ENCODE data around the gene C1orf159.

The C1orf159 gene

GRCh38 chr1:1092149-1092855 lies 23.6 kb downstream of the C1orf159 start:
- DNase-seq (ENCODE audit: low spot score): no peak

GRCh38 chr1:1091344-1092148 lies 24.3 kb downstream of the C1orf159 start:
- no peak for DNase-seq (ENCODE audit: low spot score)

DNA sequence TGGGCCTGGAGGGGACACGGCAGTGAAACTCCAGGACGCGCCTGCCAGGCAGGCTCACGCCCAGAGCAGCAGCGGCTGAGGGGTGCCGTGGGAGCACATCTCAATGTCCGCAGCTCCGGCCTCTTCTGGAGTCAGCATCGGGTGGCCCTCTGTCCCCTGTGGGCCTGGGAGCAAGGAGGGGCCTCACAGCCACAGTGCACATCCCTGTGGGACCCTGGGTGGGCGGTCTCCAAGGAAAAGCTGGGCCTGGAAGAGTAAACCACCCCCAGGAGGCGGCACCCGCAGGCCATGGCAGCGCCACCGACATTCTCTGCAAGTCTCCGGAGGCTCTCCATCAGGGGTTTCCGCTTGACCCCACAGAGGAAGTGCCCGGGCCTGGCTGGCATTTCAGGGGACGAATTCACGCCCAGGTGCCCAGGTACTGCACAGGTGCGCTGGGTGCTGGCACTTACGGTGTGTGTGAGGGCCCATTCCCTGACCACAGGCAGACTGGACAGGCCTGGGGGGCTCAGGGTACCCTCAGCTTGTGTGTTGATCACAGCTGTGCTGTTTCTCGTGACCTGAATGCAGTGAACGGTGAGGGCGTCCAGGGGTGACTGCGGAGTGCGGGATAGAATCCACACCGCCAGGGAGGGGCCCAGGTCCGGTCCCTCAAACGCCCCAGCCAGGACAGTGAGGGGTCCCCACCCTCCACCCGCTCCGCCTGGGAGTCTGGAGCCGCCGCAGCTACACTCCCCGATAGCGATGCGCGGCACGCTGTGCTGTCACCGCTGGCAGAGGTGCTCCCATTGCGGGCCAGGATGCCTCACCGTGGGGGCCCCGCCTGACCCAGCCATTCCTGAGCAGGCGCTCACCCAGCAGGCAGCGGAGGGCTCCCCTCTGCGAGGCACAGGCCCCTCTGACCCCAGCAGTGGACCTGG lies 25.2 kb downstream of the C1orf159 start:
- DNase-seq (ENCODE audit: low spot score): no peak

- DNase-seq (ENCODE audit: low spot score): no peak
Measured at GRCh38 chr1:1089731-1090423, 26.0 kb downstream of the C1orf159 start.

- DNase-seq (ENCODE audit: low spot score): no peak
Measured at GRCh38 chr1:1088801-1089680, 26.8 kb downstream of the C1orf159 start.

- DNase-seq (ENCODE audit: low spot score): no peak
Measured at GRCh38 chr1:1088029-1088800, 27.7 kb downstream of the C1orf159 start.

DNA sequence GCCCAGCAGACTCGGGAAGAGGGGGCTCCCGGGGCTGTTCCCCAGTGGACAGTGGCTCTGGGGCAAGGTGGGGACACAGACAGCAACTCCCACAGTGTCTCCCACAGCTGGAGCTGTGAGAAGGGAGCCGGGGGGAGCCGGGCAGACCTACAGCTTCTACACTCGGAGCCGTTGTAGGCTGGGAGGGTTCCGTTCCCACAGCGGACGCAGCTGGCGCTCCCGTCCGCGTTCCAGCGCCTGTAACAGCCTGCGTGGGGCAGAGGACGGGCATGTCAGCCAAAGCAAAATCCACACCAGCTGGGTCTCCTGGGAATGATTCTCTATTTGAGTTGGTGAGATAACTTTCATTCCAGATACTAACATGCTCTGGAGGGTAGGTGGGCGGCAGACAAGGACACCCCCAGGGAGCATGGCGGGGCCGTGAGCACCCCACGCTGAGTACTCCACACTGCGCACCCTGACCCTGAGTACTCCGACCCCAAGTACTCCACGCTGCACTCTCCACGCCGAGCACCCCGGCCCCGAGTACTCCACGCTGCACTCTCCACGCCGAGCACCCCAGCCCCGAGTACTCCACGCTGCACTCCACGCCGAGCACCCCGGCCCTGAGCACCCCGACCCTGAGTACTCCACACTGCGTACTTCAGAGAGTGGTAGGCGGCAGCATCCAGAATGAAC lies 28.4 kb downstream of the C1orf159 start:
- DNase-seq (ENCODE audit: low spot score): no peak

GRCh38 chr1:1086911-1087341 lies 29.0 kb downstream of the C1orf159 start:
- DNase-seq (ENCODE audit: low spot score): no peak

GRCh38 chr1:1085911-1086841 lies 29.7 kb downstream of the C1orf159 start:
- DNase-seq (ENCODE audit: low spot score): no peak

DNA sequence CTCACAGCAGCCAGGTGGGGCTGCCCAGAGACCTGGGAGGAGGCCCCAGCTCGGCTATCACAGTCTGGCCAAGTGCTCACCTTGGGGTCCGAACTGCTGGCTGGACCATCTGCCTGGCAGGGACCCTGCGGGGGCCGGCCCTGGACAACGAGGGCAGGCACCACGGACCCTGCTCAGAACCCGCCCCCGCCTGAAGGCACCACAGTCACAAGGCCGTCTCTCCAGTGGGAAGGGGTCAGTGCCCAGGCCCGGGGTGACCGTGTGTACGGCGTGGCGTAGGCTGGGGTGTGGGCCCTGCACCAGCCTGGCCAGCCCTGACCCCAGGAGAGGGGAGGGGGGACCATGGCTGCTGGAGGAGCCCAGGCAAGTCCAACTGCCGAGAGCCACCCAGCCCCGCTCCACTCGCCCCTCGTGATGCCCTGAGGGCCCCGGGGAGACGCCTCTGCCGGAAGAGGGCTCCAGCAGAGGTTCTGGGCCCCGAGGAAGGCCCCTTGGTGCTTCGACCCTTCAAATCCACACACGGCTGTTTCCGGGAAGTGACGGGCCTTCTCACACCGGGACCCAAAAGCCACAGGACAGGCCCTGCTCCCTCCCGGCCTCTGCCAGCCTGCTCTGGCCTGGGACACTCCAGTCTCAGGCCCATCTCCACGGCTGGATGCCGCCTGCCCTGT lies 30.6 kb downstream of the C1orf159 start:
- no peak for DNase-seq (ENCODE audit: low spot score)

DNA sequence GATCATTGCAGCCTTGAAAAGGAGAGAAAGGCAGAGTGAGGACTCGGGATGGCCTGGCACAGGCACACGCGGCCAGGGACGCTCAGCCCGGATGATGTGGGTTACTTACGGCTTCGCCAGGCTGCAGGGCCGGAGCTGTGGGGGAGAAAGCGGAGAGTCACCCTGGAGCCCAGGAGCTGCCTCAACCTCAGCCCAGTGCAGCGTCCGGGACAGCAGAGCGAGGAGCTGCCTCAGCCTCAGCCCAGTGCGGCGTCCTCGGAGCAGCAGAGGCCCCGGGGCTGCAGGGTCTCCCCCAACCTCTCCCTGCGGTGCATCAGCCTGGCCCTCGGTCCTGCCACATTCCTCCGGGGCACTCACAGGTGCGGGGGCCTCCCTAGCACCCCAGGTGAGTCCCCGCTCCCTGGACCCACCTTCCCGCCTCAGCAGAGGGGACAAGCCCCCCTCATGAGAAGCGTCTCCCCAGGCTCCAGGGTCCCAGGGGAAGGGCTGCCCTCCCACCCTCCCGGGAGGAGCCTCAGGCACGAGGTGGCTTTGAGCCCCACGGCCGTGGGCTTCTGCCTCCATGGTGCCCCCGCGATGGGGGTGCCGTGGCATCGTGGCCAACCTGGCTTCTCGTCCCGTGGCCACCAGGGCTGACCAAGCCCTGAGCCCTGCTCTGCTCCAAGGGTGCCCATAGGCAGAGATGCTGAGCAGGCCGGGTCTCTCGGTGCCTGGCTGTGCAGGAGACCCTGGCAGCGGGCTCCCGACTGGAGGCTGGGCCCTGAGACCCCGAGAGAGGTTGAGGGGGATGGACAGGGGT lies 31.3 kb downstream of the C1orf159 start:
- DNase-seq (ENCODE audit: low spot score): no peak

DNA sequence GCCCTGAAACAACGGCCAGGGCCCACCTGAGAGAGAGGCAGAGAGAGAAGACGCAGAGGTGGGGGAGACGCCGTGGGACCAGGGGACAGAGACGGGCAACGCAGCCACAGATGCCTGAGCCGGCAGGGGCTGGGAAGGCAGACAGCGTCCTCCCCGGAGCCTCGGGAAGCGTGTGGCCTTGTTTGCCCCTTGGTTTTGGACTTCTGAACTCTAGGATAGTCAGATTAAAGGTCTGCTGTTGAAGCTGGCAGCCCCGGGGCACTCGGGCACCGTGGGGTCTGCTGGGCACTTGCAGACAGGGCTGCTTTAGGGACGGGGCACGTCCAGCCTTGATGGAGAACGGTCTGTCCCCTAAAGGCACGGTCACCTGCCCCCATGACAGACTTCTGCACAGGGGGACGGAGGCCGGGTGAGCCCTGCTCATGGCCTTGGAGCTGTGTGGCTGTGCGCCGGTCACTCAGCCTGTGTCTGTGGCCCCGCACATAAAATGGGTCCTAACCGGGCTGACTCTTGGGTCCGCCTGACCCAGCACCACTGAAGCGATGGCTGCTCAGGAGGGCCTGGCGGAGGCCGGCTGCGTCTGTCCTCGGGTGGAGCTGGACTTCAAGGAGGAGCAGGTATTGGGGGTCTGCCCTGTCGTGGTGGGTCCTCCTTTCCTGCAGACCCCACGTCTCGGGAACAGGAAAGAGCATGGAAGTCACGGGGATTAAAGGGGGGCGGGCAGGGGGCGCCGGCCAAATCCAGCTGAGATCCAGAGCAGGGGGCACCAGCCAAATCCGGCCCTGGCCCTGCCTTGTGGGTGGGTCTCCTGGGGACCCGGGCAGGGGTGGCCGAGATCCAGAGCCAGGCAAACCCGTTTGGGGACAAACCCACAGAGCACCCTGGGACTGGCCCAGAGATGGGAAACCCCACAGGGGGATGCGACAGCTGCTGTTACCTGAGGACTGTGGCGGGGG lies 32.2 kb downstream of the C1orf159 start:
- DNase-seq (ENCODE audit: low spot score): no peak

- DNase-seq (ENCODE audit: low spot score): no peak
Measured at GRCh38 chr1:1082776-1083415, 33.0 kb downstream of the C1orf159 start.

- DNase-seq (ENCODE audit: low spot score): no peak
Measured at GRCh38 chr1:1082239-1082775, 33.6 kb downstream of the C1orf159 start.
